ENCODE measurements around the gene CRYBG1.

Gene CRYBG1

DNA sequence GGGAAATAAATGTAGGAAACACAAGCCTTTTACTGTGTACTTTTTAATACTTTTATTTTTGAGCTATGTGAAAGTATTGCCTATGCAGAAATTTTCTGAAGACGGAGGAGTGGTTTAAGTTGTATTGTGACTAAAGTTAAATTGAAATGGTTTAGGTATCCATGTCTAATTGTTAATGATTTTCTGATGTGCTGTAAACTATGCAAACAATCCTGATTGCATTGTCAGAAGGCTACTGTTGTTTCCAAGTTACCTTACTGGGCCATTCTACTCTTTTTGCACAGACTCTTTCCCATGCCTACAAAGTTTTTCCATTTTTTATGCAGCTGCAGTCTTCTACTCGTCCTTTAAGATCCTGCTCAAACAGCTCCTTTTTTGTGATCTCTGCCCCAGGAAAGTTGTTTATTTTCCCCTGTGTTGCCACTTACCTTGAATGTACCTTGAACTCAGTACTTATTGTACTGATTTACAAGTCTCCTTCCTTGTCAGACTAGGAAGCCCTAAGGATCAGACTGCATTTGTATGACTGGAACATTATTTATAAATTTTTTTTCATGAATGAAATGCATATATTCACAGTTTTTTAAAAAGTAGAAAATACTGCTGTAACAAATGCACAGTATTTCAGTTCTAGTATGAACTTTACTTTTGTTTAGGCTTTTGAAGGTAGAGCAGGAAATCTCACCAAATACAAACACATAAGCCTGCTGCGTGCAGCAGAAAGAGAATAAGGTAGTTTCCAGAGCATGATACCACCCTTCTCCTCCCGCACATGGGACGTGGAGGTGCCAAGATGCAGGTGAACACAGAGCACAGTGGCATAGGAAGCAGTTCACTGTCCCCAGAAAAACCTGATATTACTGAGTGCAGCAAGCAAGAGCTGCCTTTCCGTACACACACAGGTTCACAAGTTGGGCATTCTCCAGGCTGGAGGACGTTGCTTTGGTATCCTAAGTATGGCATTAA, 97.8 kb downstream of the CRYBG1 start:
- in situ Hi-C loops (cut with MboI; ENCODE audit: low sequenced_read_pairs) = no loop called here

GRCh38 chr6:106460481-106460880, 100.0 kb downstream of the CRYBG1 start:
- in situ Hi-C loops (cut with MboI; ENCODE audit: low sequenced_read_pairs) = no loop called here

DNA sequence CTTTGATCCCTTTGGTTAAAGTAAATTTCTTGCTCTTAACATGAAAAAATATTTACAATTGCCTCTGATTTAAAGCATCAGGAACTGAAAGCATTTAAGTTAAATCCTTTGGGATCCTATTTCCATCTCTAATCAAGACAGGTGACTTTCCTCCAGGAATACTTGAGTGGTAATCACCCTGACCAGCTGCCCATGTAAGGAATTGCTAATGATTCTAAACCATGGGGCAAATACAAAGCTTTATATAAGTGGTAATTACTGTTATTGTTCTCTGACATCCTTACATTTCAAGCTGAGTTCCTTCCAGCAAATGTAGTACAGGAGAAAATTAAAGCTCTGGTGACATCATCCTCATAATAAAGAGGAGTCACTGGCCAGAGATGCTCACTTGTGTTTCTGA, 100.6 kb downstream of the CRYBG1 start:
- in situ Hi-C loops (cut with MboI; ENCODE audit: low sequenced_read_pairs) = no loop called here

GRCh38 chr6:106462923-106463557, 102.5 kb downstream of the CRYBG1 start:
- in situ Hi-C loops (cut with MboI; ENCODE audit: low sequenced_read_pairs) = no loop called here

- in situ Hi-C loops (cut with MboI; ENCODE audit: low sequenced_read_pairs) = no loop called here
Observed at GRCh38 chr6:106466211-106466610, 105.7 kb downstream of the CRYBG1 start.

DNA sequence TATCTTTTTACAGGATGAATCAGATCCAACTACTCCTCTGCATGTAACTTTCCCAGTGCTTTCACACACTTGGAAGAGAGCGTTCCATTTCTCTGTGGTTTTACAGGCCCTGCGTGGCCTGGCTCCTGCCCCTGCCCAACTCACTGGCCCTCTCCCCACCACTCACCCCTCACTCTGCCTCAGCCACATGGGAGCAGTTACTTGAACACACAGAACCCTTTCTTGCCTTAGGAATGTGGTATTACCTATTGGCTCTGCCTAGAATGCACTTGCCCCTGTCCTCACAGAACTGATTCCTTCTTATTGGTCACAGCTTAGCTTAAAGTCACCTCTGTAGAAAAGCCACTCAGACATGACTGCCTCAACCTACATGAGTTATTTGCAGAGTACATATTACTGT, 108.4 kb downstream of the CRYBG1 start:
- in situ Hi-C loops (cut with MboI; ENCODE audit: low sequenced_read_pairs) = no loop called here

- in situ Hi-C loops (cut with MboI; ENCODE audit: low sequenced_read_pairs) = no loop called here
Observed at GRCh38 chr6:106469882-106470281, 109.4 kb downstream of the CRYBG1 start.

DNA sequence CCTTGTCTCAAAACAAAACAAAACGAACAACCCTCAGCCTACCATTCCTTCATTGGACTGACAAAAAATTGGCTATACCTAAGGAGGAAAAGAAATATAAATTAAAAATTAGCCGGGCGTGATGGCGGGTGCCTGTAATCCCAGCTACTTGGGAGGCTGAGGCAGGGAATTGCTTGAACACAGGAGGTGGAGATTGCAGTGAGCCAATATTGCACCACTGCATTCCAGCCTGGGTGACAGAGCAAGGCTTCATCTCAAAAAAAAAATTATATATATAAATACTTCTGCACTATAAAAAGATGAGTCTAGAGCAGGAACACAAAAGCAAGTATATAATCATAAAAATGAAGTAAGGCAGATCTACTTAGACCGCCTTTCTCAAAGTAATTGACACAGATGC, 109.8 kb downstream of the CRYBG1 start:
- in situ Hi-C loops (cut with MboI; ENCODE audit: low sequenced_read_pairs) = no loop called here

- in situ Hi-C loops (cut with MboI; ENCODE audit: low sequenced_read_pairs) = no loop called here
Observed at GRCh38 chr6:106470811-106471210, 110.3 kb downstream of the CRYBG1 start.

DNA sequence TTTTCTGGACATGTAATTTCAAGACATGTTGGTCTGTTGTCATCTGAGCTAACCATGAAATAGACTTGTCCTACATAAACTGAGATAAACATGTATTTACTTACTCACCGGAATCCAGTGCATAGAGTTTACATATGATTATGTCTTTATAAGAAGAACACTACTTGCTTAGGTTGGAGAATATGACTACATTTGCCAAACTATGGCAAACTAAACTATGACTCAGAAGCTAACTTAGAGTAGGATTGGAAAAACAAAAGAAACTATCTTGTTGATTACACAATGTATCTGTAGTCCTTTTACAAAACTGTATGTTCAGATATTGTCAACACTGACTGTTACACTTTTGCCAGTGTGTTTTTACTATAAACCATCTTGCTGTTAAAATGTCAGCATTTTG, 113.3 kb downstream of the CRYBG1 start:
- in situ Hi-C loops (cut with MboI; ENCODE audit: low sequenced_read_pairs) = no loop called here

DNA sequence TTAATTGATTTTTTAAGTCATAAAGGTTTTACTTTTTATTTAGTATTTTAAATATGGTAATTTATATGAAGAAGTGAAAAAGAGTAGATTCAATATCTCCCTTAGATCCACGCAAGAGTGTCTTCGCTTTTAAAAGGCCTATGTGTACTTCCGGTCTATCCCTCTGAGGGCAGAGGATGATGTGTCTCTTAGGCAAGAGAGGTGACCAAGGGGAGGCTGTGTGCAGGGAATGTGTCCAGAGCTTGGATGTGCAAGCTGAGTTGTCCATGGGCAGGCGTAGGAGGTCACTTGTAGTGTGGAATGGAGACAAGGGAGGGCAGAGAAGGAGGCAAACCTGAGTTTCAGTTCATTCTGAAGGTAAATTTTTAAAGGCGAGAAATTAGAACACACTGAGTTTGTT, 113.9 kb downstream of the CRYBG1 start:
- in situ Hi-C loops (cut with MboI; ENCODE audit: low sequenced_read_pairs) = no loop called here

GRCh38 chr6:106475284-106475683, 114.8 kb downstream of the CRYBG1 start:
- in situ Hi-C loops (cut with MboI; ENCODE audit: low sequenced_read_pairs) = no loop called here

DNA sequence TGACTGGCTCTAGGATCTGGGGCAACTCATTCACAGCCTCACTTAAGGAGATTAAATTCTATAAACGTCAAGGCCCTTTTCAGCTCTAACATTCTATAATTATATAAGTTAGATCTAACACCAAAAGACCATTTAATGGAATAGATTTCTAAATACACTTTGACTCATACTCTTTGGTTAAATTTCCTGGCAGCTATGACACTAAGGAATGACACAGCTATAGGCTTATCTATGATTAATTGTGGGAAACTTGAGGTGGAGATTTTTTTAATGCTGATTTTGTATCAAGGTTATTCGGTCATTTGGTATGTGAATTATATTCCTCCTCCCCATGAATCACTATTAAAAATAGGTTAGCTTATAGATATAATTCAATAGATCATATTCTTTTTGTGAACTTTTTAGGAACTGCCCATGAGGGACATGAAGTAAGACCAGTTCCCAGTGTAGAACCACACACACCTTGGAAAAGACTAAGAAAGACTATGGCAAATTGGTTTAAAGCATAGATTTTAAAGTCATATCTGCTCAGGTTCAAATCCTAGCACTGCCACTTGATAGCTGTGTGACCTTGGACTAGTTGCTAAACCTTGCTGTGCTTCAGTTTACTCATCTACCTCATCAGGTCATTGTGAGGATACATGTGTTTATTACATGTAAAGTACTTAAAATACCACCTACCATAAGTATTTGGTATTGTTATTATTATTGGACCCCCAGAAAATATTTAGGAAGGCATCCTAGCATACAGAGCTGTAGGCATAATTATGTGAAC, 116.0 kb downstream of the CRYBG1 start:
- in situ Hi-C loops (cut with MboI; ENCODE audit: low sequenced_read_pairs) = no loop called here

DNA sequence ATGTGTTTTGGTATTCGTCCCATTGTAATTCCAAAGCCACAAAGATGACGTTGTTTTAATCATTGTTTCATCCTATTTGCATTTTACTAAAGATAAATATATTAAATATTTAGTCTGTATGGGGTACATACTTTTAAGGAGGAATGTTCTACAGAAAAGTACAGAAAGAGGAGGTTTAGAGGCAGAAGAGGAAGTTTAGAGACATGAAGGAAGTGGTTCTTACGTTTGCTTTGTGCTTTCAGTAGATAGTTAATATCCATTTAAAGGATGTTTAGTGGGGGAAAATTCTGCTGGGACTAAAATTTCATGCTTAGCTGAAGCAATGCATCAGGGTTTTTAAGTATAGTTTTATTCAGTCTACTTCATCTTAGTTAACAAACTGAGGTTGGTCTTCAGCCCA, 116.6 kb downstream of the CRYBG1 start:
- in situ Hi-C loops (cut with MboI; ENCODE audit: low sequenced_read_pairs) = no loop called here

- in situ Hi-C loops (cut with MboI; ENCODE audit: low sequenced_read_pairs) = no loop called here
Observed at GRCh38 chr6:106477790-106478189, 117.3 kb downstream of the CRYBG1 start.

- in situ Hi-C loops (cut with MboI; ENCODE audit: low sequenced_read_pairs) = no loop called here
Observed at GRCh38 chr6:106486236-106486635, 125.7 kb downstream of the CRYBG1 start.

GRCh38 chr6:106488494-106489370, 128.2 kb downstream of the CRYBG1 start:
- in situ Hi-C loops (cut with MboI; ENCODE audit: low sequenced_read_pairs) = no loop called here

DNA sequence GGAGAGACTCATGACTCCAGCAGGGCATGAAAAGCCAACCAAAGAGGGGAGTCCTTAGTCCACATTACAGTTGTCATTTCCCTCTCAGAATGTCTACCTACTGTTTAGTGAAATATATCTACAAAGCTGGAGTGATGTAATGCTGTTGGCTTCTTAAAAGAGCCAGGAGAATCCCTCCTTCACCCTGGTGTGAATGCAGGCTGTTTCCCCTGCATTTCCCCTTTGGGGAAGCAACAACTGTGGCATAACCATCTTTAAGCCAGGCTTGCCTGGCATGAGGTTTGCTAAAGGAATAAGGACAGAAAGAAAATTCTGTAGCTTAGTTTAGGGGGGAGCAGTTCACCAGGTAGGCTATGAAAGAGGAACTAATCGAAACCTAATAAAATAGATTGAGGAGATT, 129.5 kb downstream of the CRYBG1 start:
- in situ Hi-C loops (cut with MboI; ENCODE audit: low sequenced_read_pairs) = no loop called here

DNA sequence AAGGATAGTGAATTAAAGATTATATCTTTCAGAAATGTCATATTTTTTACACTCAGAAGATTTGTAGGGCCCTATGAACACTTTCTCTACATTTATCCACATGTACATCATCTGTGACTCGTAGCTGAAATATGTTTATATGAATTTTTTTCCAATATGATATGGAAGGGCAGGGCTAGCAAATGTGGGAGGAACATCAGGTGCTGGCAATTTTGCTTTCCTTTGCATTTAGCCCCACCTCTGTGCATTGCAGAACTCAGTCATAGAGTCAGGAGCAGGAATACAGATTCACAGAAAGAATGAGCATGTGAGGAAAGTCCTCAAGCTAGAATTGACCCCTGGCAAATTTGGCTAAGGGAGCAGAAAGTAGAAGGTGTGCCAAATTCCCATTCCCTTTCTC, 129.9 kb downstream of the CRYBG1 start:
- in situ Hi-C loops (cut with MboI; ENCODE audit: low sequenced_read_pairs) = no loop called here

GRCh38 chr6:106490974-106491373, 130.5 kb downstream of the CRYBG1 start:
- in situ Hi-C loops (cut with MboI; ENCODE audit: low sequenced_read_pairs) = no loop called here

DNA sequence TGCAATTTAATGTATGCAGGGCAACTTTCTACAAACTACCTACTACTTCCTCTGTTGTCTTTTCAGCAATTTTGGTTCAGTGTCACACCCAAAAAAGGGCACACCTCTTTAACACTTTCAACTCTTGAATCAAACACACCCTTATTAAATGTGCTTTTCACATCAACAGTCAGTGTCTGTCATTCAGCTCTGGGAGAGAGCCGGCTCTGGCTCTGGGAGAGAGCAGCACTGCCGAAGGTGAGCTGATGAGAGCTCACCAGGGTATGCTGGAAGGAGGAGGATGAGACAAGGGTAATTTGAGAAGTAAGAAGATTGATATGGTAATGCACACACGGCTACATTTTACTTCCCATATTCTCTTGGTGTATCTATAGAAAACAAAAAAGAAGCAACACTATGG, 134.5 kb downstream of the CRYBG1 start:
- in situ Hi-C loops (cut with MboI; ENCODE audit: low sequenced_read_pairs) = no loop called here
